GF-D8 (cell line): ENCODE data around the gene IGFN1.

ENCODE experiments used
- DNase-seq: peaks from one replicate; lab custom pipeline; 2025; lab: John Stamatoyannopoulos, UW

Gene IGFN1

DNA sequence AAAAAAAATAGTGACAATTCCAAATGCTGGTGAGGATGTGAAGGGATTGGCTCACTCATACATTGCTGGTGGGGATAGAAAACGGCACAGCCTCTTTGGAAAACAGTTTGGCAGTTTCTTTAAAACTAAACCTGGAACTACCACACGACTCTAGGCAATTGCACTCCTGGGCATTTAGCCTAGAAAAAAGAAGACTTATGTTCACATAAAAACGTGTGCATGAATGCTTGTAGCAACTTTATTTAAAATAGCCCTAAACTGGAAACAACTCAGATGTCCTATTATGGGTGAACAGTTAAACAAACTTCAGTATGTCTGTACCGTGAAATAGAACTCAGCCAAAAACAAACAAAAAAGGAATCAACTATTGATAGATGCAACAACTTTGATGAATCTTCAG lies 26.9 kb upstream of the IGFN1 start:
- DNase-seq, result no peak

DNA sequence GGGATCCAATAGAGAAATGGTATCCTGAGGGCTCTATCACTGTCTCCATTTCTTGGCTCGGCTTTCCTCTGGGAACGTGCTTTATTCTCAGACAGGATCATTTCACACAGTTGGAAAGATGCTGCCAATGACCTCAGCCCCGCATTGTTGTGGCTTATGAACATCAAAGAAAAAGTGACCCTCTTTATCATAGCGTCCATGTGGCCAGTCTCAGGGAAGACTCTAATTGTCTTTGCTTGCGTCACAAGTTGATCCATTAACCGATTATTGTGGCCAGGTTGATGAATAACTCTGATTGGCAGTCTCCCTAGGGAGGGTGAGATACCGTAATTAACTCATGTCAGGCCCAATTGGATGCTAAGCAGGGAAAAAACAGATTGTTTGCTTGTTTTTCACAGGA lies 26.0 kb upstream of the IGFN1 start:
- DNase-seq, result no peak

DNA sequence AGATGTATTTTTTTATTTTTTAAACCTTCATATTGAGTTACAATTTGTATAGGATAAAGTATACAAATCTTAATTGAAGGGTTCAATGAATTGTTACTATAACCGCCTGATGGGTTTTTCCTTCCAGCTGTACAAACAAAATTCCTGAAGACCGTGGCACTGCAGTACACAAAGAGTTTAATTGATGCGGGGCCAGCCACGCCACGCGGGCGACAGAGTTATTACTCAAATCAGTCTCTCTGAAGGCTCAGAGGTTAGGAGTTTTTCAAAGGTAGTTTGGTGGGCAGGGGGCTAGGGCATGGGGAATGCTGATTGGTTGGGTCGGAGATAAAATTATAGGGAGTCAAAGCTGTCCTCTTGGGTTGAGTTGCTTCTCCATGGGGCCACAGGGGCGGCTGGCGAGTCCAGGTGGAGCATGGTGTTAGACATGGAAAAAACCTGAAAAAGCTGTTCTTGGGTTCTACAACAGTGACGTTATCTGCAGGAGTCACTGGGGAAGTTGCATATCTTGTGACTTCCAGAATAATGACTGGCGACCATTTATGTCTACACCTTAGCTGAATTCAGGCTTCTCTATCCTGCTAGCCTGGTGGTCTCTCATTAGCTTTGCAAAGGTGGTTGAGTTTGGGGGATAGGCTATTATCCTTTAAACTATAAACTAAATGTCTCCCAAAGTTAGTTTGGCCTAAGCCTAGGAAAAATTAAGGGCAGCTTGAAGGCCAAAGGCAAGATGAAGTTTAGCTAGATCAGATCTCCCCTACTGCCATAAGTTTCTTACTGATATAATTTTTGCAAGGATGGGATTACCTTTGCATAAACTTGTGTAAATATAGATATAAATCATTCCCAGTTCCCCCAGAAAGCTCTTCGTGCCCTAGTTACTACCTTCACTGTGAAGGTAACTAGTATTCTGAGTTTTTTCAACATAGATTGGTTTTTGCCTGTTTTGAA lies 23.3 kb upstream of the IGFN1 start:
- no peak for DNase-seq

DNA sequence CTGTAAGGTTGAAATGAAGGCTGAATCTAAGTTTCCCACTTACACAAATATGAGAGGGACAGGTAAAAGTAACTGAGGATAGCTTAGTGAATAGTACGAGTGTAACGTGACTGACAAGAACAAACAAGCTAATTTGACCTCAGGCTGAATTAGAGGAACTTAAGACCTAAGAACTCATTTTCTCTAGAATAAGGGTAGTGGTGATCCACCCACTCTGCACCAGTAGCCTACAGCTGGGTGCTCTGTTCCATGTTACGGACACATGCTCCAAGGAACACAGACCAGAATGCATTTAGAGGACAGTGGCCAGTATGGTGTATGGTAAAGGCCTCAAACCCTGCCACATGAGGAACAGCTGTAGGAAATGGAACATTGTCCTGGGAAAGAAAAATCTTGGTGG lies 21.4 kb upstream of the IGFN1 start:
- DNase-seq, result no peak

DNA sequence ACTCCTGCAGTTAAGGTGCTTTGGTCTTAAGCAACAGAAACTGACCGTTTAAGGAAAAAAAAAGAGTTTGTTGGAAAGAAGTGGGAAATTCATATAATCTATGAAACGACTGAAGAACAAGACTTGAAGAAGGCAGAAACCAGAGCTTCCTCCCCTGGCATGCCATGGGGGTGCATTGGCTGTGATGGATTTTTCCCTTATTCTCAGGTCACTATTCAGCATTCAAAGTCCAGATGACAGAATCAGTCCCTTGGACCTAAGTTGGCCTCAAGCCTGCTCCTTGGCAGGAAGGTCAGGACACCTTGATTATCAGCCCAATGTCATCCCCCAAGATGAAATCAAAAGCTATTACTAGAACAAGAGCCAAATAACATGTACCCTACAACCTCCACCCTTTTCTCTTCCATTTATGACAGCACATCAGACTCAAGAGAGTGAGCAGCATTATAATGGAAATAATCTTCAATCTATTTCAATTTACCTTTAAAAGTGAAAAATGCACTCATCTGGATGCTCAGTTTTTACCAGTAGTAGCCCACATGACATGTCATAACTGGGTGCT lies 20.6 kb upstream of the IGFN1 start:
- no peak for DNase-seq

DNA sequence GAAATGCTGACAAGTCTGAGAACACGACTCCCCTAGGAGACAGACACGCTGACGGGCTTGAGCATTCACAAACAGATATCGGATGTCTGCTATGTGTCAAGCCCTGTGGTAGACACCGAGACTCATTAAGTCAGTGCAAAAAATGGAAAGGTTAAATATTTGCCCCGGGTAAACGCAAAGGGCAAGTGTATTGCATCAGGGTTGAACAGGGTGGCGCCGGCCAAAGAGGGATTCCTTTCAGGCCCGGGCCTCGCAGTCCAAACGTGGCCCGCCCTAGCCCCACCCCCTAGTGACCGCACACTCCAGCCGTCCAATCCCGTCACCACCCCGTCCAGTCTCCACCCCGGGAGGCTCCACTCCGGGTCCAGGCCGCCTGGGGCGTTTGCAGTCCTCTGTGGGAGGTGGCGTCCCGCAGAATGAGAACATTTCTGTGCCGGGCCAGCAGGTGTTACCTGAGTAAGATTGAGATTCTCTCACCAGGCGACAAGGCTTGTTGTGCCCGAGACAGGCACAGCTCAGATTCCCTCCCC lies 20.0 kb upstream of the IGFN1 start:
- DNase-seq, result no peak

DNA sequence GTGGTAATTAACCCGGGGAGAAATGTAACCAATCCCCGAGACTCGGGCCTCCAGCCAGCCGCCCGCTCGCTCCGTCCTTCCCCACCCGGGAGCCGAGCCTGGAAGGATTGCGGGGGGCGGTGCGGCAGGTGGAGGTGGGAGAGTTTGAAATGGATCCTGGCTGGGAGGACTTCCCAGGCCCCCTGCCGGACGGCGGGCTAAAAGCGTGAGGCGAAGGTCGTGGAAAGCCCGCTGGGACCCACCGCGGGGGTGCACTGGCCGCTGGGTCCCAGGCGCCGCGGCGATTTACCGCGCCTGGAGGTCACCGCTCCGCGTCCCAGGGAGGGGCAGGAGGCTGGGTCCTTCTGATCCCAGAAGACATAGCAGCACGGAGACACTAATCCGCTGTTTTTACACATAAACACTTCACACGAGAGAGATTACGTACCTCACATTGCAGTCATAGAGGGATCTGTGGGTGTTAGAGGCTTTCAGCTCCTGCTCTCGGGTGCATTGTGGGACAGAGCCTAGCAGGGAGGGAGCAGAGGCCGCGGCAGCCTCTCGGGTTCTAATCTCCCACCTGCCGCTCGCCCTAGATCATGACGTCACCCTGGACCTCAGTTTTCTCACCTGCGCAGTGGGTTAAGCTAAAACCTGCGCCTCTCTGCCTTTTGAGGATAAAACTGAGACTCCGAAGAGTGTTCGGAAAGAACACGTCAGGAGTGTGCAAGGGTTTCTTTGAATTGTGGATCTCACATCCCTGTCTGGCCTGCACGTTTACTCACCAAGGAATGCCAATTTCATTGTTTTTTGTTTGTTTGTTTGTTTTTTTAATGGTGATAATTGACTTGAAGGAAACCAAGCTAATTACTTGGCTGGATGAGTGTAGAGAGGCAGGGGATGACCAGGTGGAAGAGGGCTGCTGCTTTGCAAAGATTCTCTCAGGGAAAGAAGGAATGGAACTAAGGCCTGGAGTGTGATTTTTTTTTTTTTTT lies 19.3 kb upstream of the IGFN1 start:
- DNase-seq, result no peak

DNA sequence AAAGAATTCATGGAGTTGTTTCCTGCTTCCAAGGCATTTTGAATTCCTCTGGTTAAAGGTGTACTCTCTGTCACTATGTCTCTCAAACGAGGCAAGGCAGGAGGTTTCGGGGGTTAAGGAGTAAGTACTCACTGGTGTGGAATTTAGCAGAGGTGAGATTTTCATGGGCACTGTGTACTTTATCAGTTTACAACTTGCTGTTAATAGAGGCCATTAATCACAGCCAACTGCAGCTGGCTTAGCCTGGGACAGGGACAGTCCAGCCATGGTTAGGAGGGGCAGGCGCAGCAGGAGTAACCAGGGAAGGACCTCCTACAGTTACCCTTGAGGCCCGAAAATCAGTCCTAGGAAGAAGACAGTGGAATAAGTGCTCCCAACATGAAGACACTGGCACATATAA lies 18.3 kb upstream of the IGFN1 start:
- no peak for DNase-seq

DNA sequence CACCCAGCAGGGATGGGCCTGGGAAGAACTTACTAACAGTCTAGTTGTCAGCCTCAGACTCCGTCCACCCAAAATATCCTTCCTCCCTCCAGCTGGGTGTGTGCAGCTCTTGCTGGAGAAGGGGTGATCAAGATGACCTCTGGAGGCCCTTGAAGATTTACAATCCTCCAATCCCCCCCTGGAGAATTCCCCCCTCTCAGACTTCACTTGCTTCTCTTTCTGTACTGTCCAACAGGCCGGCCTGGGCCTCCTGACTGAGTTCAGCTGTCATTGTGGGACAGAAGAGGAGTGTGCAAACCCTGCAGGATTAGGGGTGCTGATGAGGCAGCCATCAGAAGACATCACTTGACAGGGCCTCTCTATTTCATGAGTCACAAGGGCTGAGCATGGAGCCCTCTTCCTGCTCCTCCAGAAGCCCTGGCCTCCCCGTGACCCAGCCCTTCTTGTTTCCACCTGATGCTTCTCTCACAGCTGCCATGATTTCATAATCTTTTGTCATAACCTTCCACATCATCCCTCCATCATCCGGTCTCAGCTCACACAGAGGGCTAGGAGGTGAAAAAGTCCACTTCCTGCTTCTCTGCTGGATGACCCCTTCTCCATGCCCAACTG lies 17.5 kb upstream of the IGFN1 start:
- DNase-seq, result no peak

DNA sequence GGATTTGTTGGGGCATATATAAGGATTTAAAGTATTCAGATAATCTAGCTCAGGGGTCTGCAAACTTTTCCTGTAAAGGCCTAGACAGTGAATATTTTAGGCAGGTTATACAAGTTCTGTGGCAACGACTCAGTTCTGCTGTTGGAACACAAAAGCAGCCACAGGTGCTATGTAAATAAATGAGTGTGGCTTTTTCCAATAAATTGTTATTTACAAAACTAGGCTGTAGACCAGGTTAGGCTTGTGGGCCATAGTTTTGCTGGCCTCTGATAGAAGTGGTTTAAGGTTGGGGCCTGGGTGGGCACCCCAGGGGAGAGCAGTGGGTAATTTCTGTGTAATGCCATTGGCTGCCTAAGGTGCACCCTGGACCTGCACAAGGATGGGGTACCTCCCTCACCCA lies 16.9 kb upstream of the IGFN1 start:
- DNase-seq, result no peak

DNA sequence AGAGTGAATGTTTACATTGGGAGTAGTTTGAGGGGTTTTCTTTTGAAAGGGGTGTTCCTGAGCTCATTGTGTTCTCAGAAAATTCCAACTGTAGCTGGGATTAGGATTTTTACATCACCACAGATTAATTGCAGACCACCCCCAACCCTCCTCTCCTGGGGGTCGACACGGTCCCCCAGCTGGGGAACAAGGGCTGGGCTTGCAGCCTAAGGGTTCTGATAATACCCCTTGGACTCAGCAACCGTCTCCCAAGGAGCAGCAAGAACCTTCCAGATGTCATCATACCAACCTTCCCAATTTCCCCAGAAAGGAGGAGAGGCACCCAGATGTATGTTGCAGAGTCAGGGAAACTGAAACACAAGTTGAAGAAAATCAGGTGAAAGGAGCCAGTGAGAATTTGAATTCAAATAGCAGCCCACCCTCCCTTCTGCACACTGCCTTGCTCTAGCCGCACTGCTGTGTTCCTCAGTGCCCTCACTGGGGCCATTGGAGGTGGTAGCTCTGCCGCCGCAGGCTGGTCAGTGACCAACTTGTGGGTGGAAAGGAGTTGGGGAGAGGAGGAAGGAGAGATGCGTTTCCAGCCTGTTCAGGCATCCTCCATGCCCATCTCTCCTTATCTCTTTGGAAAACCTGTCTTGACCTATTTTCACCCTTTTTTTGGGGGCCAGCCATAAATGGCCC lies 14.7 kb upstream of the IGFN1 start:
- DNase-seq, result no peak

DNA sequence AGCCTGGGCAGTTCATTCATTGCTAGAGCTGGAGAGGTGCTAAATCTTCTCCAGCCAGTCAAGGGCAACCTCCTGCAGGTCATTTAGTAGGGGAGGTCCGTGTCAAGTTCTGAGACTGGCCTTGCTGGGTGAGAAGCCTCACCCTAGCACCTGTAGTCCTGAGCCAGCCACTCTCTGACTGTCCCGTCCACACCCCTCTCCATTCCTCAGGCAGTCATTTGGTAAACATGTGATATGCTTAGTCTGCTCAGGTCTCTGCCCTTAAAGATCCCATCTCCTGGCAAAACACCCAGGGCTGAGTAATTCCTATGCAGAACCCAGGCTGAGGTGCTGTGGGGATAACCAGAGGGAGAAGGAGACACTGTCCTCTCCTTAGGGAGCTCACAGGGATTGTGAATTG lies 13.7 kb upstream of the IGFN1 start:
- no peak for DNase-seq

DNA sequence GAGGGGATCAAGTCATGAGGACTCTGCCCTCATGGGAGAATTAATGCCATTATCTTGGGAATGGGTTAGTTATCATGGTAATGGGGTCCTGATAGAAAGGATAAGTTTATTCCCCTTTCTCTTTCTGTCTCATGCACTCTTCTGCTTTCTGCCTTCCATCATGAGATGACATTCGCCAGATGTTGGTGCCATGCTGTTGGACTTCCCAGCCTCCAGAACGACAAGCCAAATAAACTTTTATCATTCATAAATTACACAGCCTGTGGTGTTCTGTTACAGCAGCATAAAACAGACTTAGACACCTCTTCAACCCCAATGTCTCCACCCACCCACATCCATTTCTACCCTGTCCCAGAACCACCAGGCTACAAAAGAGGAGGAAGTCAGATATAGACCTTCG lies 11.9 kb upstream of the IGFN1 start:
- DNase-seq, result no peak

DNA sequence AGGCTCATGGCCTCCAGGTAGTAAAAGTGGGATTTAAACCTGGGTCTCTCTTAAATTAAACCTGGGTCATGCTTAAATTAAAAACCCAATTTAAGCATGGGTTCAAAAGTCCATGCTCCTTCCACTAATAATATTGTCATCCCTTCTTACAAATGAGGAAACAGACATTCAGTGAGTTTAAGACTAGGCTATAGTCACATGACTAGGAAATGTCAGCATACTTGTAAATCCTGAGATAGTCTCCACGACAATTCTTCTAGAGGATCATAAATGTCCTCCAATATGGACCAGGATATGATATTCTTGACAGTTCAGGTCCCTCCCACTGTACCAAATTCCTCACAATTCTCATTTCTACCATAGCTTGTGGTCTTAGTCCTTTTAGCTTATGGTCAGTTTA lies 10.5 kb upstream of the IGFN1 start:
- DNase-seq, result no peak

DNA sequence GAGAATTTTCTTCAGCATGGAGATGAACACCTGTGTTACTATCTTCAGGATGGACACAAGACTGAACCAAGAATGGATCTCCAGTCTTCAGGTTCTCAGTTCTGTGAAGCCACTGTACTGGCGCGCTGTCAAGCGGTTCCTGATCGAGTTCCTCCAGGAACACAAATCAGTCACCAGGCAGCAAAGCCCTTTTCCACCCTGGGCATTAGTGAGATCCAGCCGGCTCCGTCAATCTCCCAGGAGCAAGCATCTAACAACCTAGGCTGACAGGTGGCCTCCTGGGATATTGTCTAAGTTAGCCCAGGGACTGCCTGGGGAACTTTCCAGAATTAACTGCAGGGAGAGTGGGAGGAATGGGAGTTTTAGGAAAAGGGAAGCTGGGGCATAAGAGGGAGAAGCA lies 9.7 kb upstream of the IGFN1 start:
- no peak for DNase-seq

DNA sequence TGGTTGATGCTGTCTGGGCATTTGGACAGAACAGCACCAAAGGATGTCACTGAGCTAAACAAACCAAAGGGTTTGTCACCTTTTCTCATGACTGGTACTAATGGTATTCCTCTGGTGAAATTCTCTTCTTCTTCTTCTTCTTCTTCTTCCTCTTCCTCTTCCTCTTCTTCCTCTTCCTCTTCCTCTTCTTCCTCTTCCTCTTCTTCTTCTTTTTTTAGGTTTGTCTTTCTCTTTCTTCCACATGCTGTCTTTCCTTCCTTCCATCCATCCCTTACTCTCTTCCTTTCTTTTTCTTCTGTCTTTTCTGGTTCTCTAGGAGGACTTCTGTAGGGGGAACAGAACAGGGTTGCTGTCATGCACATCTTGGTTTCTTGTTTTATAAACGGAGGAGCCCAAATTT lies 9.3 kb upstream of the IGFN1 start:
- DNase-seq, result no peak

DNA sequence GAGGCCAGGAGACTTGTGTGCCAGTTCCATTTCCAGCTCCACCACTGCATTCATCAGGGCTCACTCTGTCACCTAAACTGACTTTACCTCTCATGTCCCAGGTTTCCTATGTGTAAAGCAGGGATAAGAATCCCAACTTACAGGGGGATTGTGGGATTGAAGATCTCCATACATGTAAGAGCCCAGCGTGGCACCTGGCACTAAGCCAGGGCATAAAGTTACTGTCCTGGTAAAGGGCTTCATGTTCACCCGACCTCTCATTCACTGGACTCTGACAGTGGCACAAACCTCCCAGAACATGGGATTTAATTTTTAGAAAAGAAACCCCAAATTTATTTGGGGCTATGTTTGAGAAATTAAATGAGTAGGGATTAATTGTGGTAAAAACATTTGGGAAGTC lies 8.9 kb upstream of the IGFN1 start:
- no peak for DNase-seq

DNA sequence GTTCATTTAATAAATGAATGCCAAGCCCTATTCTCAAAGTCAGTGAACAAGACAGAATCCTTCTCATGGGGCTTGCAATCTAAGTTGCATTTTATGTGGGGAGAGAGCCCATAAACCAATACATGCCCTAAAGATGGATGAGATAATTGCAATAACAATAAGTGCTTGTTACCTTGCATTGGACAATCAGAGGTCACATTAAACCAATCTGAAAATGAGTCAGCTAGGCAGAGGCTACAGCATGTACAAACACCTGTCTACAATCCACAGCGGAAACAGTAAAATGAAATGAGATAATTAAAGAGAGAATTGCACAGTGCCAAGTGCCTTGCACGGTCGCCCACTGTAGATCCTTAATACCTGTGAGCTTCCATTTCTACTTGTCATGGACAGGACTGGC lies 7.4 kb upstream of the IGFN1 start:
- DNase-seq, result no peak

DNA sequence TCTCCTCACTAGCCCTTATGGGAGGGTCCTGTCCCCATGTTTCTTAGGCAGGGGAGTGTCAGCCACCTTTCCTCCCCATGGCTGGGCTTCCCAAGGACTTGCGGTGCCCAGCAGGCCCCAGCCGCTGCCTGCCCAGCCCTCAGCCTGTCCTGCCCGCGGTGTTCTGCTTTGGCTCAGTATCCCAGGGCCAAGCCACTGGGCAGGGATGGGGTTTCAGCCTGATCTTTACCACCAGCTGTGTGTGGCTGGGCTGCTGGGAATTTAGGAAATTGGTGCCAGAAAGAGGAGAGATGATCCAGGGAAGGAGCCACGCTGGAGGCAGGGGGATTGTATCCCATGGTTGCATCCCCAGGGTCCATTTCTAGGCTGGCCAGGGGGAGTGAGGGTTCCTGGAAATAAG lies 6.9 kb upstream of the IGFN1 start:
- no peak for DNase-seq

DNA sequence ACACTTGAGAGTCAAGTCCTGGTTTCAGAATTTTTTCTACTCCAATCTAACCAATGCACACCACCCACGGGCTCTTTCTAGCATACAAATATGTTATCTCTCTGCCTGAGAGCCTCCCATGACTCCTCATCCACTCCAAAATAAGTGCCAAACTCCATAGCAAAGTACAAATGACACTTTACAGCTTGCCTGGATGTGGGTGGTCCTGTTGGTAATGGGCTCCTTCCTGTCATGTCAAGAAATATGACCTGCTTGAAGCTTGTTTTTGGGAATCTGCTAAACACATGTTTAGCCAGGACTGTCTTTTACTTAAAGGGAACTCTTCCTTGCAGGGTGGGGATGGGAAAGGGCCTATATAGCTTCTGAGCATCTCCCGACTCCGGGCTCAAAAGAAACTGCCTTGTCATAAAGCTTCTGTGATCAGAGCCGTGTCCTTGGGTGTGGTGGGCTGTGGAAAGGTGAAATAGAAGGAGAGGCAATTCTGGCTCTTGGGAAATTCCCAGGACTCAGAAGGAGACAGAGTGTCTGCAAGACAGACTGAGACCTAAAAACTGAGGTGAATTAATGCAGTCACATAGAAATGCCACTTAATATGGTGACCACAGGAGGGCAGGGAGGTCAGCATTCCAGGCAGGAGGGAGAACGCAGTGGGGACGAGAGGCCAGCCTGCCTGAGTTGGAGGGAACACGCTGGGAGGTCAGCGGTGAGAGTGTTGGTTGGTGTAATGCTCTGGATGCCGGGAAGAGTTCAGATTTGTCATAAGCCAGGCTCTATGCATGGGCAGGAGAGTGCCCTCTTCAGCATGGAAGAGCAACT lies 6.1 kb upstream of the IGFN1 start:
- DNase-seq, result no peak

DNA sequence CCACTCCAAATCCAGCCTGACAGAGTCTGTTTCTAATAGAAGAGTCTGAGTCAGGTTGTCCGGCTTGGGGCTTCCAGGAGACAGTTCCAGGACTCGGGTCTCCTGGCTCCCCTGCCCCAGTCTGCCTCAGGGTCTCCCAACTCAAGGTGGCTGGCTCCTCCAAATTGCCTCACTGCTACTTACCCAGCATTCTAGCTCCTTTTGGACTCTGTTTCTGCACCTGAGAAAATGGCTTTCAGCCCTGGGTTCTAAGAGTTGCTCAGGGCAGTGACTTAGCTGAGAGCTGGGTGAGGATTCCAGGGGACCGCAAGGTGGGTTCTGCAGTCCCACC lies 5.5 kb upstream of the IGFN1 start:
- DNase-seq, result no peak
